GM12891 (cell line): ENCODE measurements around the gene MBD2.

Source experiments
- POLR2A ChIP-seq: IDR thresholded peaks from 2 replicates; pipeline ENCODE4 v1.6.1; 2011; ENCODE audit warnings: low read depth, low read length, control low read depth
- POU2F2 ChIP-seq: IDR thresholded peaks from 2 replicates; pipeline ENCODE4 v1.6.1; 2011; ENCODE audit warnings: low read depth, mild to moderate bottlenecking, control low read depth, low read length, moderate library complexity
- SPI1 ChIP-seq: IDR thresholded peaks from 2 replicates; pipeline ENCODE4 v1.6.1; 2011; ENCODE audit warnings: low read depth, low read length, control low read depth
- TAF1 ChIP-seq: IDR thresholded peaks from 2 replicates; pipeline ENCODE4 v1.6.1; 2011; ENCODE audit warnings: low read depth, low read length, control low read depth

DNA sequence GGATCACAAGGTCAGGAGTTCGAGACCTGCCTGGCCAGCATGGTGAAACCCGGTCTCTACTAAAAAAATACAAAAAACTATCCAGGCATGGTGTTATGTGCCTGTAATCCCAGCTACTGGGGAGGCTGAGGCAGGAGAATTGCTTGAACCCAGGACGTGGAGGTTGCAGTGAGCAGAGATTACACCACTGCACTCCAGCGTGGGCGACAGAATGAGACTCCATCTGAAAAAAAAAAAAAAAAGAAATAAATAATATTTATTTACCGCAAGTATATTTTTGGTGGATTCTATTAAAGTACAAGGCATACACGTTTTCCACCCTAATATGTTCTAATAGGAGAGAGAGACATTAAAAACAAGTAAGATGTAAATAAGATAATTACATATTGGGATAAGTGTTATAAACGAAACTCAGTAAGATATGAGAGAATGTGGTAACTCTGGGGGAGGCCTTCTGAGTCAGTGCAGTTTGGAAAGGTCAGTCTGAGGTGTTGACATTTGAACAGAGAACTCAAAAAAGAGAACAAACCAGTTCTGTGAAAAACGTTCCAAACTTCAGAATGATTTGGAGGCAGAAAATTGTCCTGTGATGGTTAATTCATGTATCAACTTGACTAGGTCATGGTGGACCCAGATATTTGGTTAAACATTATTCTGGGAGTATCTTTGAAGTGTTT, 36.1 kb upstream of the MBD2 start:
- TF ChIP-seq POU2F2 (no peak), POLR2A (no peak), TAF1 (no peak), SPI1 (no peak)
